ENCODE data around the gene CDK14. TPM values are rescaled to one million over a fixed set of nuclear protein-coding genes. Genes with fewer than 3 reads are reported as not detected.

The CDK14 gene
- total and polyA plus RNA-seq, 2 donors (not counting 1 experiment from before 2014, with no cell fraction given): 42.1 to 167 TPM

- Histone ChIP-seq H3K36me3 (replicated peaks in 1 of 2; ENCODE audit: control extremely low read depth in 1 of 2, control insufficient read depth in 1 of 2, extremely low read depth in 1 of 2, insufficient read depth in 2 of 2, low read length in 1 of 2) (peaks cover 3 to 12% of the 10 kb centered on the region in 2 experiments), H3K27ac (ENCODE audit: low read length in 2 of 2) (peak overlapping the region; percentile 86 to 91), H3K79me2 (ENCODE audit: control insufficient read depth, insufficient read depth, low read length) (peaks cover 92% of the 10 kb centered on the region), H3K27me3 (replicated peaks in 1 of 4; ENCODE audit: control extremely low read depth in 1 of 4, control insufficient read depth in 3 of 4, insufficient read depth in 4 of 4, low read length in 3 of 4) (no peaks in the 10 kb centered on the region), H4K20me1 (ENCODE audit: control insufficient read depth, insufficient read depth, low read length, poor library complexity, severe bottlenecking) (no peaks in the 10 kb centered on the region), H3K9me3 (ENCODE audit: control extremely low read depth in 1 of 3, control insufficient read depth in 2 of 3, insufficient read depth in 1 of 3, low read length in 2 of 3) (peaks cover 0 to 15% (median 14%) of the 10 kb centered on the region in 3 donors), H3K4me3 (ENCODE audit: control extremely low read depth in 1 of 5, extremely low read depth in 1 of 5, insufficient read depth in 1 of 5, low read depth in 2 of 5, low read length in 4 of 5) (peak overlapping the region in 1 of 5 experiments; percentile 50), H3K4me1 (ENCODE audit: control insufficient read depth in 2 of 2, insufficient read depth in 2 of 2, low read length in 2 of 2) (peaks cover 51 to 57% of the 10 kb centered on the region in 2 donors), H2AFZ (ENCODE audit: insufficient read depth, low read depth, low read length, poor library complexity, severe bottlenecking) (no peak overlapping the region), H3K4me2 (replicated peaks; ENCODE audit: low read depth, low read length, poor library complexity, severe bottlenecking) (peak overlapping the region; percentile 63), H3K9ac (ENCODE audit: low read length) (peak overlapping the region; percentile 38)
- ATAC-seq (ENCODE audit: low read depth): no peak
- intact Hi-C loops (cut with micrococcal nuclease): loop anchor here (5.0 kb wide), 1 partner anchor 34 kb away; no protein-coding TSS in a partner anchor
- TF ChIP-seq EZH2 (IDR thresholded peaks at IDR 0.05; ENCODE audit: borderline replicate concordance, insufficient read depth, low read depth, low read length, poor library complexity, severe bottlenecking): no peak
- no peak for DNase-seq
- ChIA-PET POLR2A (interaction anchor here (0.8 kb wide), 1 partner anchor 28 kb away, joined by 3 read pairs; no protein-coding TSS in a partner anchor), CTCF (interaction anchor here (0.7 to 2.8 kb wide), 5 partner anchors 10 to 28 kb away, joined by 3 to 15 read pairs (median 7); no protein-coding TSS in a partner anchor)
- Mint-ChIP-seq H3K27me3 (no peaks in the 10 kb centered on the region), H3K9me3 (ENCODE audit: insufficient read depth) (peaks cover 6% of the 10 kb centered on the region), H3K27ac (peak overlapping the region; percentile 87), H3K4me1 (peaks cover 68% of the 10 kb centered on the region), H3K4me3 (peak overlapping the region; percentile 66)
- no CpG with 5 or more reads among the region's 3 CpGs for WGBS (ENCODE audit: insufficient coverage)
Observed at GRCh38 chr7:90738249-90738648, 142.1 kb downstream of the CDK14 start.

- H3K27me3 ChIP-seq (replicated peaks in 1 of 4; ENCODE audit: control extremely low read depth in 1 of 4, control insufficient read depth in 3 of 4, insufficient read depth in 4 of 4, low read length in 3 of 4): no peaks in the 10 kb centered on the region
- H3K4me2 ChIP-seq (replicated peaks; ENCODE audit: low read depth, low read length, poor library complexity, severe bottlenecking): peak overlapping the region; percentile 27
- ATAC-seq (ENCODE audit: low read depth) (no peak), DNase-seq (no peak)
- ChIA-PET CTCF (no interaction called here), POLR2A (no interaction called here)
- Mint-ChIP-seq H3K27me3 (no peaks in the 10 kb centered on the region), H3K27ac (peak overlapping the region; percentile 65), H3K9me3 (ENCODE audit: insufficient read depth) (no peaks in the 10 kb centered on the region), H3K4me1 (peaks cover 57% of the 10 kb centered on the region), H3K4me3 (peak overlapping the region; percentile 26)
- no peak overlapping the region for H3K4me3 ChIP-seq (ENCODE audit: control extremely low read depth in 1 of 5, extremely low read depth in 1 of 5, insufficient read depth in 1 of 5, low read depth in 2 of 5, low read length in 4 of 5)
- intact Hi-C loops (cut with micrococcal nuclease): loop anchor here (5.0 kb wide), 1 partner anchor 33 kb away; no protein-coding TSS in a partner anchor
- WGBS (ENCODE audit: insufficient coverage): no CpG with 5 or more reads among the region's 2 CpGs
- H2AFZ ChIP-seq (ENCODE audit: insufficient read depth, low read depth, low read length, poor library complexity, severe bottlenecking): no peak overlapping the region
- peaks cover 51 to 57% of the 10 kb centered on the region in 2 donors for H3K4me1 ChIP-seq (ENCODE audit: control insufficient read depth in 2 of 2, insufficient read depth in 2 of 2, low read length in 2 of 2)
- peaks cover 3 to 12% of the 10 kb centered on the region in 2 experiments for H3K36me3 ChIP-seq (replicated peaks in 1 of 2; ENCODE audit: control extremely low read depth in 1 of 2, control insufficient read depth in 1 of 2, extremely low read depth in 1 of 2, insufficient read depth in 2 of 2, low read length in 1 of 2)
- no peaks in the 10 kb centered on the region for H4K20me1 ChIP-seq (ENCODE audit: control insufficient read depth, insufficient read depth, low read length, poor library complexity, severe bottlenecking)
- H3K9ac ChIP-seq (ENCODE audit: low read length): no peak overlapping the region
- peaks cover 86% of the 10 kb centered on the region for H3K79me2 ChIP-seq (ENCODE audit: control insufficient read depth, insufficient read depth, low read length)
- TF ChIP-seq EZH2 (IDR thresholded peaks at IDR 0.05; ENCODE audit: borderline replicate concordance, insufficient read depth, low read depth, low read length, poor library complexity, severe bottlenecking): no peak
- TF ChIP-seq CTCF (IDR thresholded peaks at IDR 0.05): no peak
- peaks cover 0 to 14% (median 2%) of the 10 kb centered on the region in 3 donors for H3K9me3 ChIP-seq (ENCODE audit: control extremely low read depth in 1 of 3, control insufficient read depth in 2 of 3, insufficient read depth in 1 of 3, low read length in 2 of 3)
- H3K27ac ChIP-seq (ENCODE audit: low read length in 2 of 2): peak overlapping the region; percentile 19 to 91
Observed at GRCh38 chr7:90739716-90740115, 143.6 kb downstream of the CDK14 start.
